Kasumi-1 (cell line): ENCODE results near the gene SIAH3.

Source experiments
- DNase-seq, 2 experiments: peaks; one replicate each; lab custom pipeline; 2025; lab: John Stamatoyannopoulos, UW

Gene SIAH3

DNA sequence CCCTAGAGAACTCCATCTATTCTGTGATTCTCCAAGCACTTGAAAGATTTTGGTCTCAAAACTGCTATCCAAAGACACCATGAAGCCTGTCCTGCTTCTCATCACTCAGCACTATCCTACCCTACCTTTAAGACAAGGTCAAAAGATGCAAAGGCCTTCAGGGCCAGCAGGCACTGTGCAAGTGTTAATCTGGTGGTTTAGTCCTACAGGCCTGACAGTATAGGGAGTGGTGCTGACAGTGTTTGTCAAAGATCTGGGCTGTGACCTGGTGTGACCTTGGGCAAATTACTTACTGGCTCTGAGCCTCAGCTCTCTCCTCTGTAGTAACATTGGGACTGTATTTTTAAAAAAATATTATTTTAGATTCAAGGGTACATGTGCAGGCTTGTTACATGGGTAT, 28.0 kb downstream of the SIAH3 start:
- no peak for DNase-seq

GRCh38 chr13:45821811-45822210, 29.7 kb downstream of the SIAH3 start:
- DNase-seq, result no peak

DNA sequence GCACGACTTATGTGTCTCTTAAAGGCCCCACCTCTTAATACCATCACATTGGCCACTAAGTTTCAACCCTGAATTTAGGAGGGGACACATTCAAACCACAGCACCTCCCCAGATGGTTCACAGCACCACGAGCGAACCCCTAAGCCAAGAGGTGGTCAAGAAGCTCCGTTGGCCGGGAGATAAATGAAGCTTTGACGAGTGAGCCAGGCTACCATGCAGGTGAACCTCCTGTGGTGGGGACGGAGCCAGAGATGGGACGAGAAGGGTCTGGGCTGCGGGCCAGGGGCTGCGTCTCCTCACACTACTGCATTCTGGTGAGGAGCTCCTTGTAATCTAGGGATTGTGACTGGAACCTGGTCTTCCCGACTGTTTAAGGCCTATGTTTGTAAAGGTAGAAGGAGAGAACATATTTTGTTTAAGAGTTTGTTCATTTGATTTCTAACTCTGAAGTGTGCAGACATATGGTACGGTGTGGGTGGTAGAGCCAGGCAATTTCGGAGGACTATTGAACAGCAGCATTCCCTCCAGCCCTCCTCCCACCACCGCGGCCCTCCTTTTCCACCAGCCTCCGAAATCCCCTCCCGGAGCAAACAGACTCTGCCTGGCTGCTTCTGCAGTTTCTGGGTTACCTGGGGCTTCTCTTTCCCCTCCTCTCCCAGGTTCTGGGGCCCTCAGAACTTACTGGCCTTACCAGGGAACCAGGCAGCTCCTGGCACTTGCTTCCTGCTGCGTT, 31.3 kb downstream of the SIAH3 start:
- no peak for DNase-seq

DNA sequence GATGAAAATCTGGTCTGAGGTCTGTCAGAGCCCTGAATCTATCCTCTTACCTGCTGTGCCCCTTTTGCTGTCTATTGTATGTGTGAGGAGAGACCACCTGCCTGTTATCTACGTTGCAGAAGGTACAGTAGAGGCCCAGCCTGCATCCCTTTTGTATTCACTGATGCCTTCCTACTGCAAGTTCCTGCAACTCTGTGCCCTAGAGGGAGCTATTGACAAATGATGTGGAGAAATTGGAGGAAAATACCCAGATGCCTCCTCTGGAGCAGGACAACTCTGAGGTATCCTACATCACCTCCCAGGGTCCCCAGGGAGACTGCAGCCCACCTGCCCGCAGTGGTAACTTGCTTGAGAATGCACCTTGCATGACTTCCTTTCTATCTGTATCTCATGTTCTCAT, 33.7 kb downstream of the SIAH3 start:
- peak; percentile 40 to 42 for DNase-seq

GRCh38 chr13:45816427-45816826, 35.1 kb downstream of the SIAH3 start:
- no peak for DNase-seq

DNA sequence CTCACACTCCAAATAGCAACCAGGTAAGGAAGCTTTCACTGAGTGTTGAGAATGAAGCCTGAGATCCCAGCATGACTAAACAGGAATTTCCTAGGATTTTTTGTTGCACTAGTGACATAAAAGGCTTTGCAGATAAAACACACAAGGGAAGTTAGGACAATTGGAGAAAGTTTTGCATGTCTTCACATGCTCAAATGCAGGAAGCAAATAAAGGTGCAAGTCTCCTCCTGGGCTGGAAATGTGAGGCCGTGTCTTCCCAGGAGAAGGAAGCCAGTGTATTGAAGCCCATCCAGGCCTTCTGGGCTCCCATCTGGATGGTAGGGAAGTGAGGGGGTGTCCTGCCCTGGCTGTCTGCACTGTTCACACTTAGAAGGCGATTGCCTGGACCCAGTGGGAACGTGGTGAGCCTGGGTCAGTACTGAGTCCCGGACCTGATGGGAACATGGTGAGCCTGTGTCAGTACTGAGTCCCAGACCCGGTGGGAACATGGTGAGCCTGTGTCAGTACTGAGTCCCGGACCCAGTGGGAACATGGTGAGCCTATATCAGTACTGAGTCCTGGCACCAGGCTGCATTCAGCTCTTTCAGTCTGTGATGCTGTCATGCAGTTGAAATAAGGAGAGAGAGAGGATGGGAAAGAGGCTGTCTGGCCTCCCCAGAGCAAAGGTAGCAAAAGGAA, 38.7 kb downstream of the SIAH3 start:
- DNase-seq, result no peak

- DNase-seq, result no peak
Observed at GRCh38 chr13:45811891-45812694, 39.5 kb downstream of the SIAH3 start.

DNA sequence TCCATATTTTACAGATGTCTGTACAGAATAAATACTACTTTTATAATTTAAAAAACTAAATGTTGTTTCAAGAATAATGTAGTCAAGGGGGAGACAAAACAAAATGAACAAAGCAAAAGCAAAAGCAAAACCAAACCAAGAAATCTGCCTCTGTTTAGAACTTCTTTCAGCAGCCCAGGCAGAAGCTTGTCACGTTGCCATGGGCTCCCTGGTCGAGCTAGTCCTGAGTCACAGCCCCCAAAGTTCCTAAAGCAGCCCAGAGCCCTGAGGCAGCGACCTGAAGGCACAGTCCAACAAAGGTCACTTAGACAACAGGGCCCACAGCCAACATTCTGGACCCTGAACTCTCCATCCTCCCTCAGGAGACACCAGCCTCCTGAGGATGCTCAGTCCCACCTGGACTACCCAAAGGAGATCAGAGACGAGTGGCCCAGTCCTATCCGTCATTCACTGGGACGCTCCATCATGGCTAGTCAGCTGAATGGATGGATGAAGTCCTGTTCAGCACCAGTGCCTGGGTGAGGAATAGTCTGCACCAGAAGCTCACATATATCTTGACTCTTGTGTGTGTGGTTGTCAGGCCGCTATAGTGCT, 41.7 kb downstream of the SIAH3 start:
- no peak for DNase-seq

DNA sequence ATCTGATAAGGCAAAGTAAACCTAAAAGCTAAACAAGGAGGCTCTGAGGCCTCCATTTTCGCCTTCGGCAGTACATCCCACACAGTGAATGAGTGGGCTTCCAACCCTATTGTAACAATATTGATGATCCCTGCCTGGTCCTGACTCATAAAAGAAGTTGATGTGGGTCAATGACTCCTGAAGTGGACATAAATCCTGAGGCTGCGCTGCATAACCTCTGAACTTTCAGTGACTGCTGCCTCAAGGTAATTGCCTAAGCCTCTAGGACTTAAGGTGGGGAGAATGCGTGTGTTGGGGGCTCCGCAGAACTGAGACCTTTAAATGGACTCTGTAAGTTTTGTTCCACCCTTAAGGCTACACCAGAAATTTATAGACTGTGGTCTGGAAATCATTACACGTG, 42.6 kb downstream of the SIAH3 start:
- DNase-seq, result no peak

DNA sequence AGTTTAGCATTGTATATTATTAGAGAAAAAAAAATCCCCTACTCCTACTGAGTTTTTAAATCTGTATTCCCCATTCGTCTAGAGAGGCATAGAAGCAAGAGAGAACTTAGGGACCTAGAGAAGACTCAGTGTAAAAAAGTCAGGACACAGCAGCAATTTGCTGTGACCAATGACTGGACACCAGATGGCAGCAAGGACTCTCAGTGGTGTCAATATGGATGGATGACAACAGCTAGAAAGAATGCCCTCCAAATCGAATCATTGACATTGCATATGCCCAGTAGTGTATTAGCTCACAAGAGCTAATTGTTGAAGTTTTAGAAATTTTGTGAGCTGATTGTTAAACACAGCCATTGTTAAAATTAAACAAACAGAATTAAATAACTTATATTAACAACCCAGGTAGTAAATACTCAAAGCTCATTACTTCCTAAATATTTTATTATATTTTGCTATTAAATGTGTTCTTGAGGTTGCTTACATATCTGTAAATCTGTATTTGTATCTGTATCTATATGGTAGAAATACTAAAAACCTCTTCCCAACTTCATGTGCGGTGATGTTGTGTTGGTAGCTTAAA, 43.9 kb downstream of the SIAH3 start:
- DNase-seq, result peak; percentile 38 to 52

DNA sequence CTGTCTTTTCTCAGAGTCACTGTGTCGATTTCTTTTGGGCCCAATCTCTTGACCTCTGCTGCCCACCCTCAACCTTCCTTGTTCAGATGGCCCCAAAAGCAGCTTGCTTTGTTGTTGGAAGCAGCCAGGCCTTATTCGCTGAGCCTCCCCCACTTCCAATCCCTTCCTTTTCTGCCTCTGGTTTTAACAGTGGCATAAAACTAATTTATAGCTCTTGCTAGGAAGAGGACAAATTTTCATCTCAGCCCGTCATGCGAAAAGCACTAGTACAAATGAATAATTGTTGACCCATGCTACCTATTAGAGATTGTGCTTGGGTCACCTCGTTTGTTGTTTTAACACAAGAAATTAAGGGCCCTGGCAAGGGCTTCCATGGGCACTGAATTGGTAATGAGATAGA, 51.1 kb downstream of the SIAH3 start:
- no peak for DNase-seq

DNA sequence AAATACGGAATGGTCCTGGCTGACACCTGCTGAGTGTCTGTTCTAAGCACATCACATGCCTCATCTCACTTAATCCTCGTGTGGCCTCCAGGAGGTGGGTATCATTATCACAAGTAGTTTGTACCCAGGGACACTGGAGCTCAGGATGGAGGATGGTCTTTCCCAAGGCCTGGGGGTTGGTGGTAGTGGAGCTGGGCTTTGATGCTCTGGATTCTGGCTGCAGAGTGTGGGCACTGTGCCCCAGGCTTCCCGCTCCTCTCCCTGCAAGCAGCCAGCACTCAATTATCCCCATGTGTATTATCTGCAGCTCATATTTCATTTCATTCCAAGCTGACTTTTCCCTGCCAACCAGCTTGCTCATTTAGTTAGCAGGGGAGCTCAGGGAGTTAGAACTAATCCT, 52.1 kb downstream of the SIAH3 start:
- DNase-seq, result no peak

GRCh38 chr13:45798851-45799250, 52.7 kb downstream of the SIAH3 start:
- DNase-seq, result no peak

GRCh38 chr13:45796426-45797235, 54.9 kb downstream of the SIAH3 start:
- no peak for DNase-seq

DNA sequence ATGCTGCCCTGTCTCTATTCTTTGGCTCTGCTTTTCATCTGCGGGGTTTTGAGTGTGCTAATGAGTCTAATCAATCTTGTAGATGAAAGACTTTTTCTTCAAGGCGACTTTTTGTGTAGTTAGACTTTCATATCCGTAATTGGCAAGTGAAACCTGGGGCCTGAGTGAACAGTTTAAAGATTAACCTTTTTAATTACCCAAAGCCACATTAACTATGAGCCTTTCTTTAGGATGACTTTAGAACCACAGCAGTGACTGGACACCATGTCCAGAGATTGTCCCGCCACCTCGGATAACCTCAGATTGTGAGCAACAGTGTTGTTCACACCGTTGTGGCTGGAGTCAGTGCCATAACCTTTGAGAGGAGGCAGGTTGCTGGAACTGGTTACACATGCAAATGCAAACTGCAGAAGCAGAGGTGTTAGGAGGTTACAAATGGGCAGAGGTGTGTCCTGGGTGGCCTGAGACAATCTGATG, 58.7 kb downstream of the SIAH3 start:
- DNase-seq, result no peak

DNA sequence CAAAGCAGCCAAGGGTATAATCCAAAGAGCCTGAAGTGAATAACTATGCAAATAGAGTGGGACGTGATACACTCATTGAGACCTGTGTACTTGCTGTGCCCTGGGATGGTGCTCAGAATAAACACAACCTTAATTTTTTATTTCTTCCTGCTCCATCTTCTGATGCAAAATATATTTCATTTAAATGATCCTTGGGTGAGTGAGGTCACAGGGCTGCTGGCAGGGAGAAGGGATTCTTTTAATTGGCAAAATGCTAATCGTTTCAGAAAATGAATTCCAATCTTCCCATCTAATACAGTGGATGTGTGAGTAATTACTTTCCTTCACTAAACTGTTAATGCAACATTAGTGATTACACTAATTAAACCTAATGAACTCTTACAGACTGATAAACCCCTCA, 63.5 kb downstream of the SIAH3 start:
- no peak for DNase-seq

GRCh38 chr13:45787346-45787745, 64.2 kb downstream of the SIAH3 start:
- DNase-seq, result no peak

- DNase-seq, result no peak
Observed at GRCh38 chr13:45786293-45786920, 65.1 kb downstream of the SIAH3 start.

- no peak for DNase-seq
Observed at GRCh38 chr13:45784755-45785675, 66.5 kb downstream of the SIAH3 start.
